ENCODE data around the gene TENT4B. TPM values are rescaled to one million over a fixed set of nuclear protein-coding genes. Genes with fewer than 3 reads are reported as not detected.

The TENT4B gene
- total RNA-seq, result 8.2 TPM in 2 replicates

GRCh38 chr16:50152807-50153595 lies at the start of gene TENT4B:
Gene TENT4B, plus strand, starts transcription at chr16:50153306. Its CDS starts 316 bp downstream, at chr16:50153622.

GRCh38 chr16:50266337-50267091 lies 113.4 kb downstream of the TENT4B start, which contains the start of gene ADCY7:
Gene ADCY7, plus strand, starts transcription at chr16:50266551. Its CDS starts 21,629 bp downstream, at chr16:50288180.

Small RNAs within 50 kb of the gene (small RNA-seq; reads per million reads assigned to genes)
- gene RF00156 (0.83 reads per million, percentile 49 among the genes with 10 or more reads in this experiment), gene RPL10P14 (not detected)

Other genes starting within 250 kb of the TENT4B start
- gene CNEP1R1, start 128.1 kb upstream of the TENT4B start, total RNA-seq, result 23.6 and 40.8 TPM in 2 replicates
- gene HEATR3, start 87.3 kb upstream of the TENT4B start, total RNA-seq, result 9.4 and 22.7 TPM in 2 replicates
- 40.4 and 76.5 TPM in 2 replicates for gene ADCY7, start 113.2 kb downstream of the TENT4B start, total RNA-seq
- 26.2 and 34.5 TPM in 2 replicates for gene BRD7, start 215.7 kb downstream of the TENT4B start, total RNA-seq